CD4-positive, alpha-beta T cell treated with Interferon alpha-2 for 1 hour (primary cell): ENCODE measurements around the gene FCGR2B.
"Not testable (repeated sequence)": the region's sequence is repeated elsewhere in the genome, so short reads cannot be mapped to it uniquely, and the experiment has no call there.

Experiments used
- DNase-seq, 2 donors: peaks; one replicate each; pipeline ENCODE4 v3.0.0-alpha.2; 2020 to 2022

FCGR2B gene

GRCh38 chr1:161706113-161706481 is 43.2 kb downstream of the FCGR2B start:
- DNase-seq = no peak

GRCh38 chr1:161706482-161707347 is 43.8 kb downstream of the FCGR2B start, which contains the start of gene FCRLA:
Gene FCRLA (plus strand): TSS chr1:161707229. CDS start chr1:161707265, 36 bp downstream.
- no peak for DNase-seq

- DNase-seq = no peak
Observed at GRCh38 chr1:161707503-161707902, 44.6 kb downstream of the FCGR2B start.

GRCh38 chr1:161709373-161709772 is 46.4 kb downstream of the FCGR2B start:
- no peak for DNase-seq

- DNase-seq = no peak
Observed at GRCh38 chr1:161710560-161710959, 47.6 kb downstream of the FCGR2B start.

GRCh38 chr1:161718559-161719324 is 55.8 kb downstream of the FCGR2B start:
- no peak for DNase-seq

GRCh38 chr1:161719325-161719611 is 56.3 kb downstream of the FCGR2B start:
- DNase-seq = no peak

- no peak for DNase-seq
Observed at GRCh38 chr1:161720422-161720821, 57.5 kb downstream of the FCGR2B start.

- DNase-seq = no peak
Observed at GRCh38 chr1:161720956-161721737, 58.2 kb downstream of the FCGR2B start, which contains the start of gene FCRLB. Gene FCRLB (plus strand): TSS chr1:161721544. CDS start chr1:161722673, 1,129 bp downstream.

GRCh38 chr1:161721738-161722343 is 58.9 kb downstream of the FCGR2B start:
- peak in 1 of 2 donors; percentile 52 for DNase-seq

- no peak for DNase-seq
Observed at GRCh38 chr1:161722406-161722805, 59.5 kb downstream of the FCGR2B start.

- DNase-seq = no peak
Observed at GRCh38 chr1:161723459-161724141, 60.7 kb downstream of the FCGR2B start.

GRCh38 chr1:161725258-161725907 is 62.4 kb downstream of the FCGR2B start:
- not testable (repeated sequence) for DNase-seq

- peak in 1 of 2 donors; percentile 35 for DNase-seq
Observed at GRCh38 chr1:161725908-161726472, 63.0 kb downstream of the FCGR2B start.

- peak; percentile 69 to 79 for DNase-seq
Observed at GRCh38 chr1:161726473-161727255, 63.7 kb downstream of the FCGR2B start.

GRCh38 chr1:161727256-161727924 is 64.4 kb downstream of the FCGR2B start:
- DNase-seq = peak; percentile 23 to 66
